Activated naive CD4-positive, alpha-beta T cell treated with anti-CD3 and anti-CD28 coated beads for 36 hours (primary cell): ENCODE data around the gene APH1B. TPM values are rescaled to one million over a fixed set of nuclear protein-coding genes. Genes with fewer than 3 reads are reported as not detected.
"Not testable (repeated sequence)": the region's sequence is repeated elsewhere in the genome, so short reads cannot be mapped to it uniquely, and the experiment has no call there.

Experiments
- CTCF ChIA-PET: fragments of 350-600 bp; sonication (Branson Sonifier 250); formaldehyde crosslinking; loops from one replicate; lab custom pipeline; 2021; ENCODE audit warnings: antibody characterized with exemption; lab: Charles Lee
- DNase-seq: peaks from one replicate; pipeline ENCODE4 v3.0.0-alpha.2; 2020
- H3K27ac Mint-ChIP-seq: one replicate; pipeline ENCODE4 v1.8.0; 2021; ENCODE audit warnings: mild to moderate bottlenecking, mixed read lengths
- H3K27me3 Mint-ChIP-seq: one replicate; pipeline ENCODE4 v1.8.0; 2021; ENCODE audit warnings: low read depth, mixed read lengths
- H3K36me3 Mint-ChIP-seq: one replicate; pipeline ENCODE4 v1.8.0; 2021; ENCODE audit warnings: low read depth, mixed read lengths
- H3K4me1 Mint-ChIP-seq: one replicate; pipeline ENCODE4 v1.8.0; 2021; ENCODE audit warnings: low read depth, mixed read lengths
- H3K4me3 Mint-ChIP-seq: one replicate; pipeline ENCODE4 v1.8.0; 2021; ENCODE audit warnings: mild to moderate bottlenecking, moderate library complexity, mixed read lengths
- H3K9me3 Mint-ChIP-seq: one replicate; pipeline ENCODE4 v1.8.0; 2021; ENCODE audit warnings: mixed read lengths
- intact Hi-C: fragments of 100-400 bp; cut with micrococcal nuclease; formaldehyde crosslinking; loops from one replicate; pipeline ENCODE4 v1.15.1; 2023
- total RNA-seq, 2 experiments: library from RNA; stranded (reverse); gene quantifications; one replicate each; pipeline ENCODE4 v1.2.3, GENCODE V29; 2021

The APH1B gene
- total RNA-seq, result 1 to 10 TPM; 6.7 to 8.6 TPM

- intact Hi-C loops, result loop anchor here (1.0 to 5.0 kb wide), 4 partner anchors 40 to 120 kb away; partner anchors contain the start of gene RPS27L
- peak within 1 kb of the TSS; percentile 75 for H3K27ac Mint-ChIP-seq
- no peaks in the 10 kb centered on the region for H3K27me3 Mint-ChIP-seq
- H3K4me3 Mint-ChIP-seq, result peak within 1 kb of the TSS; percentile 89
- CTCF ChIA-PET, result interaction anchor here (0.6 to 1.3 kb wide), 6 partner anchors 8 to 60 kb away, joined by 3 to 5 read pairs (median 4); no protein-coding TSS in a partner anchor
- H3K9me3 Mint-ChIP-seq, result no peaks in the 10 kb centered on the region
- H3K36me3 Mint-ChIP-seq, result peaks cover 4% of the 10 kb centered on the region
- peak; percentile 63 for DNase-seq
- H3K4me1 Mint-ChIP-seq, result peaks cover 33% of the 10 kb centered on the region
These were observed at the start of gene APH1B for GRCh38 chr15:63277038-63277892. TSS of gene APH1B (plus strand) at chr15:63277605. CDS start at chr15:63277624, 19 bp downstream.

GRCh38 chr15:63227689-63228088 lies 49.7 kb upstream of the APH1B start:
- CTCF ChIA-PET, result interaction anchor here (1.6 kb wide), 1 partner anchor 34 kb away, joined by 6 read pairs; no protein-coding TSS in a partner anchor
- intact Hi-C loops, result no loop called here
- Mint-ChIP-seq H3K4me1 (peaks cover 68% of the 10 kb centered on the region), H3K36me3 (peaks cover 3% of the 10 kb centered on the region), H3K9me3 (no peaks in the 10 kb centered on the region), H3K27ac (peak overlapping the region; percentile 54), H3K27me3 (no peaks in the 10 kb centered on the region), H3K4me3 (no peak overlapping the region)
- no peak for DNase-seq

GRCh38 chr15:63231206-63231605 lies 46.2 kb upstream of the APH1B start:
- Mint-ChIP-seq H3K36me3 (peaks cover 11% of the 10 kb centered on the region), H3K27me3 (no peaks in the 10 kb centered on the region), H3K4me1 (peaks cover 81% of the 10 kb centered on the region), H3K27ac (peak overlapping the region; percentile 69), H3K9me3 (no peaks in the 10 kb centered on the region), H3K4me3 (peak overlapping the region; percentile 9)
- CTCF ChIA-PET, result interaction anchor here (0.7 to 2.2 kb wide), 8 partner anchors 9 to 384 kb away, joined by 3 to 5 read pairs (median 4); no protein-coding TSS in a partner anchor
- intact Hi-C loops, result loop anchor here (5.0 kb wide), 1 partner anchor 74 kb away; the partner anchor contains the start of gene RPS27L
- DNase-seq, result no peak

- Mint-ChIP-seq H3K27me3 (no peaks in the 10 kb centered on the region), H3K4me3 (no peak overlapping the region), H3K27ac (peak overlapping the region; percentile 69), H3K36me3 (peaks cover 11% of the 10 kb centered on the region), H3K9me3 (no peaks in the 10 kb centered on the region), H3K4me1 (peaks cover 79% of the 10 kb centered on the region)
- intact Hi-C loops, result loop anchor here (1.0 to 5.0 kb wide), 4 partner anchors 19 to 74 kb away; partner anchors contain the start of gene RPS27L
- CTCF ChIA-PET, result interaction anchor here (0.7 to 2.2 kb wide), 8 partner anchors 8 to 385 kb away, joined by 3 to 5 read pairs (median 4); no protein-coding TSS in a partner anchor
- no peak for DNase-seq
These were observed 45.7 kb upstream of the APH1B start for GRCh38 chr15:63231706-63232105.

GRCh38 chr15:63232405-63232804 lies 45.0 kb upstream of the APH1B start:
- CTCF ChIA-PET, result interaction anchor here (0.6 to 1.9 kb wide), 5 partner anchors 11 to 271 kb away, joined by 3 to 5 read pairs (median 4); no protein-coding TSS in a partner anchor
- peaks cover 7% of the 10 kb centered on the region for H3K36me3 Mint-ChIP-seq
- H3K9me3 Mint-ChIP-seq, result no peaks in the 10 kb centered on the region
- H3K27ac Mint-ChIP-seq, result peak overlapping the region; percentile 52
- no peaks in the 10 kb centered on the region for H3K27me3 Mint-ChIP-seq
- peaks cover 81% of the 10 kb centered on the region for H3K4me1 Mint-ChIP-seq
- intact Hi-C loops, result loop anchor here (1.0 to 5.0 kb wide), 4 partner anchors 20 to 75 kb away; partner anchors contain the start of gene RPS27L
- H3K4me3 Mint-ChIP-seq, result no peak overlapping the region
- no peak for DNase-seq

GRCh38 chr15:63232943-63233342 lies 44.5 kb upstream of the APH1B start:
- intact Hi-C loops, result loop anchor here (1.0 to 5.0 kb wide), 4 partner anchors 21 to 76 kb away; partner anchors contain the start of gene RPS27L
- Mint-ChIP-seq H3K4me3 (no peak overlapping the region), H3K9me3 (no peaks in the 10 kb centered on the region), H3K27me3 (no peaks in the 10 kb centered on the region), H3K4me1 (peaks cover 79% of the 10 kb centered on the region), H3K36me3 (peaks cover 7% of the 10 kb centered on the region), H3K27ac (peak overlapping the region; percentile 7)
- DNase-seq, result no peak
- CTCF ChIA-PET, result interaction anchor here (0.6 to 1.9 kb wide), 4 partner anchors 11 to 94 kb away, joined by 3 to 5 read pairs (median 4); no protein-coding TSS in a partner anchor

GRCh38 chr15:63233667-63234423 lies 43.6 kb upstream of the APH1B start:
- H3K27me3 Mint-ChIP-seq, result no peaks in the 10 kb centered on the region
- H3K9me3 Mint-ChIP-seq, result no peaks in the 10 kb centered on the region
- DNase-seq, result no peak
- peaks cover 7% of the 10 kb centered on the region for H3K36me3 Mint-ChIP-seq
- intact Hi-C loops, result loop anchor here (5.0 kb wide), 1 partner anchor 77 kb away; the partner anchor contains the start of gene RPS27L
- CTCF ChIA-PET, result interaction anchor here (1.8 kb wide), 1 partner anchor 67 kb away, joined by 5 read pairs; no protein-coding TSS in a partner anchor
- H3K27ac Mint-ChIP-seq, result no peak overlapping the region
- H3K4me3 Mint-ChIP-seq, result no peak overlapping the region
- peaks cover 77% of the 10 kb centered on the region for H3K4me1 Mint-ChIP-seq

- no peak overlapping the region for H3K4me3 Mint-ChIP-seq
- CTCF ChIA-PET, result no interaction called here
- no peak overlapping the region for H3K27ac Mint-ChIP-seq
- H3K4me1 Mint-ChIP-seq, result peaks cover 74% of the 10 kb centered on the region
- peaks cover 7% of the 10 kb centered on the region for H3K36me3 Mint-ChIP-seq
- DNase-seq, result no peak
- H3K9me3 Mint-ChIP-seq, result no peaks in the 10 kb centered on the region
- intact Hi-C loops, result loop anchor here (5.0 kb wide), 1 partner anchor 77 kb away; the partner anchor contains the start of gene RPS27L
- no peaks in the 10 kb centered on the region for H3K27me3 Mint-ChIP-seq
These were observed 42.9 kb upstream of the APH1B start for GRCh38 chr15:63234451-63234870.

GRCh38 chr15:63236272-63236671 lies 41.1 kb upstream of the APH1B start:
- H3K27me3 Mint-ChIP-seq, result no peaks in the 10 kb centered on the region
- peaks cover 9% of the 10 kb centered on the region for H3K36me3 Mint-ChIP-seq
- H3K4me3 Mint-ChIP-seq, result no peak overlapping the region
- no peak overlapping the region for H3K27ac Mint-ChIP-seq
- H3K4me1 Mint-ChIP-seq, result peaks cover 72% of the 10 kb centered on the region
- no peak for DNase-seq
- no peaks in the 10 kb centered on the region for H3K9me3 Mint-ChIP-seq
- CTCF ChIA-PET, result no interaction called here
- intact Hi-C loops, result loop anchor here (5.0 kb wide), 1 partner anchor 41 kb away; the partner anchor contains the start of gene APH1B

GRCh38 chr15:63237086-63237485 lies 40.3 kb upstream of the APH1B start:
- H3K4me1 Mint-ChIP-seq, result peaks cover 70% of the 10 kb centered on the region
- H3K9me3 Mint-ChIP-seq, H3K4me3 Mint-ChIP-seq, H3K27ac Mint-ChIP-seq, H3K27me3 Mint-ChIP-seq, CTCF ChIA-PET, DNase-seq: not testable (repeated sequence)
- intact Hi-C loops, result loop anchor here (5.0 kb wide), 1 partner anchor 40 kb away; the partner anchor contains the start of gene APH1B
- H3K36me3 Mint-ChIP-seq, result peaks cover 10% of the 10 kb centered on the region

GRCh38 chr15:63238171-63238570 lies 39.2 kb upstream of the APH1B start:
- Mint-ChIP-seq H3K4me1 (peaks cover 72% of the 10 kb centered on the region), H3K36me3 (peaks cover 12% of the 10 kb centered on the region), H3K27ac (no peak overlapping the region), H3K4me3 (no peak overlapping the region), H3K9me3 (no peaks in the 10 kb centered on the region), H3K27me3 (no peaks in the 10 kb centered on the region)
- CTCF ChIA-PET, result interaction anchor here (0.7 to 1.3 kb wide), 5 partner anchors 35 to 92 kb away, joined by 3 to 6 read pairs (median 4); no protein-coding TSS in a partner anchor
- intact Hi-C loops, result loop anchor here (5.0 kb wide), 1 partner anchor 39 kb away; the partner anchor contains the start of gene APH1B
- DNase-seq, result no peak
